Measurements from ENCODE around the gene RPTOR. TPM values are rescaled to one million over a fixed set of nuclear protein-coding genes. Genes with fewer than 3 reads are reported as not detected.
"Not testable (repeated sequence)": the region's sequence is repeated elsewhere in the genome, so short reads cannot be mapped to it uniquely, and the experiment has no call there.

RPTOR gene
- polyA plus RNA-seq, 5 donors, result 13.5 to 23.7 (median 15.7) TPM

DNA sequence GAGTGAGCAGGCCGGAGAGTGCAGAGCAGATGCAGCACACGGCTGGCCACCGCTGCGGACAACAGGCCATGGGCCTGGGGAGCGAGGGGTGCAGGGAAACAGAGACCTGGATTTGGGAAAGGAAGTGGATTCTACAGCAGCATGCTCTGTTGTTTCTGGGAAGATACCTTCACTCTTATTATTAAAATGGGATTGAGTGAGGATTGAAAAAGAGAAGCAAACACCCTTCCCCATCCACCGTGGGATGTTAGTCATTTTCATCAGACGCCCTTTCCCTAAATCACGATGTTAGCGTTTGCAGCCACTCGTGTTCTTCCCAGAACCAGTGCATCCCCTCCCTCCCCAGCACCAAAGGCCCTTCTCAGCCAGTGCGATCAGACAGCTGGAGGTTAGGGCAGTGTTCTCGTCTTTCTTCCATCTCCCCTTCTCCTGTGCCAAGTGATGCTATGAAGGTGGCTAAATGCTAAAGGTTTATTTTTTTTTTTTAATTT lies 250.5 kb downstream of the RPTOR start:
- DNase-seq, result no peak

DNA sequence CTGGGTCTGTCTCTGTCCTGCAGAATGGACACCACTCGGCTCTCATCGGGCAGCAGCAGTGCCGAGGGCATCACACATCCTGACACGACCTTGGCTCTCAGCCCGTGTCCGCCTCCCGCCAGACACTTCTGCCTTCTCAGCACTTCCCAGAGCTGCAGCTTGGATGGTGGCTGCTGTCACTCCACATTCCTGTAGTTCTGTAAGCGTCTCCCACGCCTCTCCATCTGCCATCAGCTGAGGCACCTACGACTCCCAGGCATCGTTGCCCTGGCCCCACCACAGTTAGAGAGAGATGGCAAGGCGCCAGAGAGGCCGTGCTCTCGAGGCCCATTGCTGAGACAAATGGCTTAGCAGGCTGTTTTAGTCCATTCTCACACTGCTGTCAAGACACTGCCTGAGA lies 251.1 kb downstream of the RPTOR start:
- DNase-seq, result peak; percentile 73 to 80

DNA sequence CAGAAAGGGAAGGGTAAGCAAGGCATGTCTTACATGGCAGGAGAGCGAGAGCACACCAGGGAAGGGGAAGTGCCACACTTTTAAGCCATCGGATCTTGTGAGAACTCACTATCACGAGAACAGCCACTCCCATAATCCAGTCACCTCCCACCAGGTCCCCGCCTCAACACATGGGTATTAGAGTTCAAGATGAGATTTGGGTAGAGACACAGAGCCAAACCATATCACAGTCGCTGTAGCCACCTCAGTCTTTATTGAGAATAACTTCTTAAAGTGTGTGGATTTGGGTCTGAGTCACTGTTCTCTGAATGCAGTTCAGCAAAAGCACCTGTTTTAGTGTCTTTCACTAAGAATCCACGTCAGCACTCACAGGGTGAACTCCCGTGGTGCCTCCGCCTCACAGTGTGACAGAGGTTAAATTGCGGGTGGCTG lies 251.8 kb downstream of the RPTOR start:
- DNase-seq, result no peak

DNA sequence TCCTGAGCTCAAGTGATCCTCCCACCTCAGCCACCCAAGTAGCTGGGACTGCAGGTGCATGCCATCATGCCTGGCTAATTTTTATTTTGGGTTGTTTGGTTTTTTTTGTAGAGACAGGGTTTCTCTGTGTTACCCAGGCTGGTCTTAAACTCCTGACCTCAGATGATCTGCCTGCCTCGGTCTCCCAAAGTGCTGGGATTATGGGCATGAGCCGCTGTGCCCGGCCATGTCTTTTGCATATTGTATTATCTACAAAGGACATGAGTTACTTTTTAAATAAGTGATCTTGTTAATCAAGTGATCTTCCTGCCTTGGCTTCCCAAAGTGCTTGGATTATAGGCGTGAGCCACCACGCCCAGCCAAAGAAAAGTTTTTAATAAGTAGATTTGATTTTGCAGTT lies 252.6 kb downstream of the RPTOR start:
- not testable (repeated sequence) for DNase-seq

DNA sequence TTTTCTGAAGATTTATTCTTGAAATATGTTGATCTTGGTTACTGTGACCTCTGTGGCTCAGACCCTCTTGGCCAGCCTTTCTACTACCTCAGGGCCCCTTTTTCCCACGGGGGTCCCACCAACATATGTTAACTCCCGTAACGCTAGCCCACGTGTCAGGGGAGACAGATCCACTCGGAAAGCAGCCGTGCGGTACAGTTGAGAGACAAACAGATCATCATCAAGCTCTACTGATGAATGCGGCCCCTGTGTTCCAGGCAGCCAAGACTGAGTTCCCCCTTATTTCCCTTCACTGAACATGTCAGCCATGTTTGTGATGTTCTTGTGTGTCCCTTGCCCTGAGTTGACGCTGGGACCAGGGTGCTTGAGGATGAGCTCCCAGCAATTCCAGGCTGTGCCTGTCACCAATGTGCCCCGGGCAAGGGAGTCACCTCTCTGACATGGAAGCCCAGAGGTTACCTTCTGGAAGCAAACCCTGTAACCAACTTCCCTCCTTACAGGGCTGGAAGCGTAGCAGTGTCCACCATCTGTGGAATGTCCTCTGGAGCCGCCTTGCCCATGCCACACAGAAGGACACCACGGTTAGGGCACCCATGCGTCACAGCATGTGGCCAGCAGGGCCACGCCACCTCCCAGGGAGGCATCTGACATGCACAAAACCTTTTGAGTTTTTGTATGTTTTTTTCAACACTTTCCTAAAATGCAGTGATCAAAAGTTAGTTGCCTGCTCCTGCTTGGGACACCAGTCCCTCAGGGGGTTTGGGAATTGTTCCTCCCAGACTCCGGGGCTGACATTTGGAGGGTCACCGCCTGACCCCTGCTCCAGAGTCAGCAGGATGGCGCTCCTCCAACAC lies 253.3 kb downstream of the RPTOR start:
- no peak for DNase-seq

DNA sequence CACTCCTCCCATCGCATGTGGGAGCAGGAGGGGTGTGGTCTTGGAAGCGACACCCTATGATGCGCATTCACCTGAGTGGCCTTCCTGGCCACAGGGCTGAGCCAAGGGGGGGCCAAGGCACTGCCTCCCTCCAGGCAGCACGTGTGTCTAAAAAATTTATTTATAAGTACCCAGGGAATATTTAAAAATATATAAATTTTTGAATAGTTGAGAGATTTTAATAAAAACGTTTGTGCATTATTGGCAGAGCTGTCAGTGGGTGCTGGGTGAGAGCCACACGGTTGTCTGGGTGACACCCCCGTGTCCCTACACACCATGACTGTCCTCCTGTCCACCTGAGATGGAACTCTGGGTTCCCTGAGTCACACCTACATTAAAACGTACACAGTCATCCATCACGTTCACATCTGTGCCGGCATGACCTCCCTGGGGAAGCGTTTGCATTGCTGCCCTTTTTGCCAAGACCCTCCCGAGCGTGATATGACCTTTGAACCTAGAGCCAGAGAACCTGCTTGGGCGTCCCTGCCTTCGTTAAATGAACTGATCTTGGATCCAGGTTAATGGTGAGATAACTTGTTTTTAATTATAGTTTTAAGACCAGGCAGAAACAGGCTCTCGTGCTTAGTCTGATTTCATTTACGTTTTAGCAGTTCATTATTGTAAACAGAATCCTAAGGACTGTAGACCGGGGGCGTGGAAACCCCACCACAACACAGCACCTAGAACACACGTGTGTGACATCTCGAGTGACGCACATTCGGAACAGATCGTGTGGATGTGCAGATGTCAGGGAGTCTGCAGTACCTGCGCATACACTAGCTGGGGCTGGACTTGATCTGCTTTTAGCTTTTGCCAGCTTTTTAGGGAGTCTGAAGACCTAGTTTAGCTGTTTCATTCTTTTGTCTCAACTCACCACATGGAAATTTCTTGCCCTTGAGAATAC lies 254.2 kb downstream of the RPTOR start:
- no peak for DNase-seq

DNA sequence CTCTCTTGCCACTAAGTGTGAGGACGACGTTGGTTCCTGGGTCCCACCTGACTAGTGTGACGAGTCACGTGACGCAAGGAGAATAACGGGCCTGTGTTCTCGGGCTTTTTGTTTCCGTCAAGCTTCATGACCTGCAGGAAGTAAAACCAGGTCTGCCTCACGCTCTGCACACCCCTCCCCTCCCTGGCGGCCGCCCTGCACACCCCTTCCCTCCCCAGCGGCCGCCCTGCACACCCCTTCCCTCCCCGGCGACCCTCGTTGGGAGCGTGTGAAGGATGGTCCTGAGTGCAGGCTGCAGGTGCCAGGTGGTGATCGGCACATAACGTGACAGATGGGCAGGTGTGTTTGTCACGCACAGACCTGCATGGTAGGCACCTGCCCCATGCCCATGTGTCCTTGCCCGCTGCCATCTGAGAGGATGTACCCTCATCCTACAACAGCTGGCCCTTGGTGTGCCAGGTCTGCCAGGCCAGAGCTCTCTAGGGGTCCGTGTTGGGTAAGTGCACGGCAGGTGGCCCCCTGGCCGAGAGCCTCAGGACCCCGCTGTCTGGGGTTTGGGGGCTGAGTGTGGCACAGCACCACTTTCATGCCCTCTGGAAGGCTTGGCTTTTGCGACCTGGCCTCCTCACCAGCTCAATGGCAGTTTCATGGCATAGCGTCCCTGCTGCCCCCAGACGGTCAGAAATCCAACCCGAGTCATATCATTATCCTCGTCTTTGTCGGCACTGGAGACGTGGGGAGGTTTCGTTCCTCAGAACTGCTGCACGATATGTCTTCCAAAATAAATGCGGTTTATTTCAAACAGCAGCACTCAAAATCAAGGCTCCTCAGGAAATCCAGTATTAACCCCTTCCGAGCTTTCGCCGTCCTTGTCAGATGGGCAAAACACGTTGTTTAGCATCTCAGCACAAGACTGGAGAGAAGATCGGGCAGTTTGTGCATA lies 255.2 kb downstream of the RPTOR start:
- no peak for DNase-seq

DNA sequence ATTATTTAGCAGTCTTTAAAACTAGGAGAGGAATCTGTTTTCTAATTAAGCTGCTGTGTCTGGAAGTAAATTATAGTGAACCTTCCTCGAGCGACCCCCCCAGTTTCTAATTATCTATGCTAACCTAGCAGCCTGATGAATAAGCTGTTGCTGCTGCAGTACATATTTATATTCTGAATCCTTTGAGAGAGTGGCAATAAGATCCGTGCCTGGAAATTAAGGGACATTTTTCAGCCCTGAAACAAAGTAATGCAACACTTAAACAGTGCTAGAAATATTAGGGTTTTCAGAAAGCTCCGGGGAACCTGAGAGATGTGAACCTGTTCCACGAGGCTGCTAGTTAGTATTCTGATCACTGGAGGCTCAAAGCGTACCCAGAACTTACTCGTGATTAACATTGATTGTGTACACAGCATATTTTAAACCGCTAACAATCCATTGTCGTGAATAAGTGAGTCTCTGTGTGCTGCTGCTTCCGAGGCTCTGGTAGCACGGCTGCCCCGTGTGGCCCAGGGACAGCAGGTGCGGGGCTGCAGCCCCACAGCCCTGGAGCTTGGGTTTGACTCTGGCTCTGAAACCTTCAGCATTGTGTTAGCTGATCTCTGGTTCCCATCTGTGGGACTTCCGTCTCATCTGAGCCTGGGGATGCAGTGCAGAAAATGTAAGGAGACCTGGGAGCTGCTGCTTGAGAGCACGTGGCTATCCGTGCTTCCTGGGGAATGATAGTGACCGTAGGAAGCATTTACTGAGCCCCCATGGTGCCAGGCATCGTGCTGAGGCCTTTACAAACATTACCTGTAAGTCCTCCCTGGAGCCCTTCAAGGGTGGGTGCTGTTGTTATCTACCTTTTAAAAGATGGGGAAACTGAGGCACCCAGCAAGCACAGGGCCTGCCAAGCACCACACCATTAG lies 256.1 kb downstream of the RPTOR start:
- DNase-seq, result no peak

DNA sequence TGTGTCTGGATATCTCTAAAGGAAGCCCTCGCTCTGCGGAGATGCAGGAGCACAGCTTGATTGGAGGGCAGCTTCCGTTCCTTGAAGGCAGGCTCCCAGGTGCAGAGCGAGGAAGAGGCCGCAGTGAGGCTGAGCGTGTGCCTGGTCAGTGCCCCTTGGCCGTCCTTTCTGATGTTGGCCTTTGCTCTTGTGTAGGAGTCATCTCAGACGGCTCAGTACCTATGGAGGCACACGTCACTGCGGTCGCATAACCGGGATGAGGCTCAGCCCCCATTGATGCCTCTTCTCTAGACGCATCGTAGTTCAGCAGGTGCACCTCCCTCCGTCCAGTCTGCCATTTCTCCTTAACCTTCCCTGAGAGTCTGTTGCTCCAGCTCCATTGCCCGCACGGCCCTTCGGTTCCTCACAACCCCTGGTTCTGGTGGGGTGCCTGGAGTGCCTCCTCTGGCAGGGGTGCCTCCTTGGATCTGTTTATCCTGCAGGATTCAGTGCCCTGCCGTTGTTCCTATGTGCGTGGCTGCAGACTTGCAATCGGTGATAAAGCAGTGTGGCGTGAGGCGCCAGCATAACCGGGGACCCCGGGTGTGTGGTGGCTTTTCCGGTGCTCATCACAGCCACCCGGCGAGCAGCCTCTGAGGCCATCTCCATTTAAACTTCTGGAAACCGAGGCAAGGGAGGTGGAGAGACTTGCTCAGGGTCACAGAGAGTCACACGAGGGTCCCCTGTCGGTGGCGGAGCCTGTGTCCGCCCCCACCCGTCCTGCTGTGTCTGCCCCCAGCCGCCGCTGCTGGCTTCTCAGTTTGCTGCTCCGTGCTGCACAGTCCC lies 258.2 kb downstream of the RPTOR start:
- DNase-seq, result no peak

DNA sequence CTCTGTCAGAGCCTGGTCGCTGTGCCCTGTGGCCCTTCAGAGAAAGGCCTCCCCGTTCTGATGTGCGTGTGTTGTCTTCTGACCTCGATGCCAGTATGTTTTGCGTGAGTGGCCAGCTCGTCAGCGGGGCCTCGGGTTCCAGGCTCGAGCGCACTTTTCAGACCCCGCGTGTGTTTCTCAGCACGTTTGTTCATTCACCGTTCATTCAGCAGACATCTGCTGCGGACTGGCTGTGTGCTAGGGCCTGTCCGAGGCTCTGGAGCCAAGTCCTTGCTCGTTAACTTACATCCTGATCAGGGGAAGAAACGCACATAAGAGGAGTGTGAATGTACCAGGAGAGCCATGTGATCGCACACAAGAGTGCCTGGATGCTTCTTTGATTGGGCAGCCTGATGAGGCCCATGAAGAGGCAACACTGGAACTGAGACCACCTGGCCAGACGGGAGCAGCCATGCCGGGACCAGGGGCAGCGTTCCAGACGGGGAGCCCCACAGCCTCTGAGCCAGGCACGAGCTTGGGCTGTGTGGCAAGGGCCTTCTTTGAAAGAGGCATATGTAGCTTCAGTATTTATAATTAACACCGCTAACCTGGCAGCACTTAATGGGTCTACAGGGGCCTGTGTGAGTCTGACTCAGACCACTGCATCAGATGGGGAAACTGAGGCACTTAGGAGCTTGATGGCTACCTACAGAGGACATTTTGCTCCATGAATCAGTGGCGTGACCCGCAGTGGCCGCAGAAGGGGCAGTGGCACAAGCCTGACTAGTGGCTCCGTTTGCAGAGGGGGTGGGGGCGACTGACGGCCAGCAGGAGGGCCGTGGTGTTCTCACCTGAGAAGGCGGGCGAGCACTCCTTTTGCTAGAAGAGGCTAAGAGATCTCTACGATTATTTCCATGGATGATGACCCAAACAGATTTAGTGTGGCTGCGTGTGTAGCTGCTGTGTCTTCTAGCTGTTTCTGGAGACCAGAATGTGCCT lies 259.1 kb downstream of the RPTOR start:
- DNase-seq, result no peak

DNA sequence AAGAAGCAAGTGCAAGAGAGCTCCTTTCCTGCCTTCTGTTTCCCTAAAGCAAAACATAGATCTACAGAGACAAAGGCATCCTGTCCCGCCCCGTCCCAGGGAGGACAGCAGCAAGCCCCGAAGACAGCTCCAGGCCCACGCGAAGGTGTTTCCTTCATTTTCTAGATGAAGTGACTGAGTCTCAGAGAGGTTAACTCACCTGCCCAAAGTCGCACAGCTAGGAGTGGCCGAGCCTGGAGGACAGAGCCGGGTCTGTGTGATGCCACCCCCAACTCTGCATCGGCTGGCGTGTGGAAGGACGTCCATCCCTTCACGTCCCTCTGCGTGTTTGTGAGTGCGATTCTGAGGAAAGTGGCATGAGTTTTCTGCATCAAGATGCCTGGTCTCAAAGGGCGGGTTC lies 259.8 kb downstream of the RPTOR start:
- no peak for DNase-seq

DNA sequence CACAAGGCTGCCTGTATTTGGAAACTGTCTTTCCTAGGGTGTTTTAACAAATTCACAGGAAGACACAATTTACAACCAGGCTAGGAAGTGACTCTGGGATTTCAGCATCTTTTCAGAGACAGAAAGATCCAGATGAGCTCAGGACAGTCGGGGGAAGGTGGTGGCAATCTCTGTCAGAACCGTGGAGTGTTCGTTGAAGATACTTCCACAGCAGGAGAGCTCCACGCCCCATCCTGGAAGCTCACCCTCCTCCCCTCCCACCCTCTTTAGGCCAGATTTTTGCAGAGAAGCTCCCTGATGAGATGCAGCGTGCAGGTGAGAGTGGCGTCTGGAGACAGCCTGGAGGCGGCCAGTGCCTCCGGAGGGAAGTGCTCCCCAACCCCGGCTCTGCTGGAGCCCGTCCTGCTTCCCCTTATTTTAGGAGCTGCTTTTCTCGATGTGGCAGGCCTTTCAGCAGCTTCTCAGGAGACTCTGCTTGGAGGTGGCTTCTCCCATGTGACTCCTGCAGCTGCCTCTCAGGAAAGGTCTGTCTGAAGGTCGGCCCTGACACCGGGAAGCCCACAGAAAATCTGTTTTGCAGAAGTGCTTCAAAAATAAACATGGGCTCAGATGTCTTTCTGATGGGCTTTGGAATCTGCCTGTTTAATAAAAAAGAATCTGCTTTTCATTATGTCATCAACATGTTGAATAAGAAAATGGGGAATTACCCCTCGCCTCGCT lies 260.6 kb downstream of the RPTOR start:
- DNase-seq, result no peak

DNA sequence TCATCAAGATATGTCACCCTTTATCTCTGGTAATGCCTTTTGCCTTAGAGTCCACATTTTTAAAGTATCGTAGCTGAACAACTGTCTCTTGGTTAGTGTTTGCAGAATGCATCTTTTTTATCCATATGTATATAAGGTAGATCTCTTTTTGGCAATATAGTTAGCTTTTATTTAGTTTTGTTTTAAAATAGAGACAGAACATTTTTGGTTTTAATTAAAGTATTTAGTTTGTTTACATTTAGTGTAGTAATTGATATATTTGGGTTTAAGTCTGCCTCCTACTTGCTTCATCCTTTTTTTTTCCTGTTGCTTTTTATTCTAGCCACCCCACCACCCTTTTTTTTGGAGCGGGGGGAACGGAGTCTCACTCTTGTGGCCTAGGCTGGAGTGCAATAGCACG lies 262.4 kb downstream of the RPTOR start:
- DNase-seq, result no peak

DNA sequence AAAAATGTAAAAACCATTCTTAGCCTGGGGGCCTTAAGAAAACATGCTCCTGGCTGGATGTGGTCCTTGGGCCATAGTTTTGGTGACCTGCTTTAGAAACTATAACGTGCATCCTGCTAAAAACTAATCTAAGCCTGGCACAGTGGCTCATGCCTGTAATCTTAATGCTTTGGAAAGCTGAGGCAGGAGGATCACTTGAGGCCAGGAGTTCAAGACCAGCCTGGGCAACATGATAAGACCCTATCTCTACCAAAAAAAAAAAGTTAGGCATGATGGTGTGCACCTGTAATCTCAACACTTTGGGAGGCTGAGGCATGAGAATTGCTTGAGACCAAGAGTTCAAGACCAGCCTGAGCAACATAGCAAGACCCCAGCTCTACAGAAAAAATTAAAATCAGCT lies 263.2 kb downstream of the RPTOR start:
- no peak for DNase-seq

DNA sequence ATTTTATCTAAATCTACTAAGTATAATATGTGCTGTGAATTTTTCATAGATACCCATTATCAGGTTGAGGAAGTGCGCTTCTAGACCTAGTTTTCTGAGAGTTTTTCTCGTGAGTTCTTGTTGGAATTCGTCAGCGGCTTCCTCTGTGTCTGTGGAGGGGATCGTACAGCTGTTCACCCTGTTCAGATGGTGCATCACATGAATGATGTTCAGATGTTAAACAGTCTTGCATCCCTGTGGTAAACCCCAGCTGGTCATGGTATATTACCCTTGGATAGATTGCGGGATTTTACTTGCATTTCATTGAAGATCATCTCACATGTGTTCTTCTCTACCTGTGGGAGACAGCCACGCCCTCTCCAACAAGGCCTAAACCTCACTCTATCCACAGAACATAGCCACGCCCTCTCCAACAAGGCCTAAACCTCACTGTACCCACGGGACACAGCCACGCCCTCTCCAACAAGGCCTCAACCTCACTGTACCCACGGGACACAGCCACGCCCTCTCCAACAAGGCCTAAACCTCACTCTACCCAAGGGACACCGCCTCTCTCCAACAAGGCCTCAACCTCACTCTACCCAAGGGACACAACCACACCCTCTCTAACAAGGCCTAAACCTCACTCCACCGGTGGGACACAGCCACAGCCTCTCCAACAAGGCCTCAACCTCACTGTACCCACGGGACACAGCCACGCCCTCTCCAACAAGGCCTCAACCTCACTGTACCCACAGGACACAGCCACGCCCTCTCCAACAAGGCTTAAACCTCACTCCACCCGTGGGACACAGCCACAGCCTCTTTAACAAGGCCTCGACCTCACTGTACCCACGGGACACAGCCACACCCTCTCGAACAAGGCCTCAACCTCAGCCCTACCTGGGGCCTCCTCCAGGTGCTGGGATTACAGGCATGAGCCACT lies 266.8 kb downstream of the RPTOR start:
- DNase-seq, result no peak
